SIG-M5 (cell line): ENCODE measurements around the gene FOXO6.

Source experiments
- DNase-seq: peaks from one replicate; lab custom pipeline; 2025; lab: John Stamatoyannopoulos, UW

The FOXO6 gene

DNA sequence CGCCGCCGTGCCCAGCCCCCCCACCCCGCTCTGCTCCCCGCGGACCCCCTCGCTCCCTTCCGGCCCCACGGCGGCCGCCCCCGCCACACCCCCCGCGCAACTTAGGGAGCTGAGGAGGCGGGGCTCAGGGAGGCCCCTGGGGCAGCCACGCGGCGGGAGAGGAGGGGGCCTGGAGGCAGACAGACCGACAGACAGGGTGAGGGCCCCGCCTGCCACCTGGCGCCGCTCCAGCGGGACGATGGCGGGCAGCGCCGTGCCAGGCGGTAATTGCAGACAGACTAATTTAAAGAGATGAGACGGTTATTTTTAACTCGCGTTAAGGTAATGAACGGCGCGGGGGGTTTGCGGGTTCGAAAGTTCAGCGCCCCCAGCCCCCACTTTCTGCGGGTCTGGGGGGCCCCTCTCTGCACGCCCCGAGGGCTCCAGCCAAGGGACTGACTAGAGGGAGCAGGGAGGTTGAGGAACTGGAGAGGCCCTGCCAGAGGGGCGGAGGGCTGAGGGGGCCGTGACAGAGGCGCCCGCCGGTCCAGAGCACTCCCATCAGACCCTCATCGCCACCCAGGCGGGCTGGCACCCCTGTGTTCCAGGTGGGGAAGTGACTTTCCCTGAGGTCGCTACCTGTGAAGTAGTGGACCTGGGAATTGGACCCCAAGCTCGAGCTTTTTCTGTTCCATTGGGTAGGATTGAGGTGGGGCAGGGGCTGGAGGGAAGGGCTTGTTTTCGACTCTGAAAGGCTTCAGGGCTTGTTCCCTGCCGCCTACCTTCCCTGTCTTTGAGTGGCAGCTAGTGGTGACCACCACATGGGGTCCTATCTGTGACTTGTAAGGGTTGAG lies 5.4 kb downstream of the FOXO6 start:
- no peak for DNase-seq

DNA sequence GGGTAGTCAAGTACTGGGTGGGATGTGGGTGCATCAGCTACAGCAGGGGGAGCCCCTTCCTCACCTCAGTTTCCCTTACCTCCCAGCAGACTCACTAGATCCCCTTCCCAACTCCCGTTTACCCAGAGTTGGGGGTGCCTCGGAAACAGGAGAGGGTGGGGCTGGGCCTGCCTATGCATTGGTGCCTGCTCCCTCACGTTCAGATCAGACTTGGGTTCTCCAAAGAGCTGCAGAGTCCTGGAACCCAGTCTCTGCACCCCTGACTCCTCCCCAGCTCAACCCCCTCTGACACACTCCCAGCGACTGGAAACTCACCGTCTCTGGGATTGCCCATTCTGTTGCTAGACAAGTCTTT lies 6.0 kb downstream of the FOXO6 start:
- no peak for DNase-seq

DNA sequence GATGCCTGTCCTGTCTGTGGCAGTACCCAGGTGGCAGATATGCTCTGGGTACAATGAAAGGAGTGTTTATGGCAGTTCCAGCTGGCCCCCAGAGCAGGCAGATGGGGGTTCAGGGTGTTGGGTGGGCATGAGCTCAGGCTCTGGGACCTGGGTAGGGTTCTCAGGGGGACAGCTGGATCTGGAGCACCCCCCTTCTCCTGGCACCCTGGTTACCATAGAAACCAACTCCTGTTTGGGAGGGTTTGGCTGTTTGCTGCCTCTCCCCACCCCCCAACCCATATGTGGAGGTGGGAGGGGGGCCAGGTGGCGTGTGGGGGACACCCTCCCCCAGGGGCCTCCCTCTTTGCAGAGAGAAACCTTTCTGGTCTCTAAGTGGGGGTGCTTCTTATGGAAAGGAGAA lies 7.1 kb downstream of the FOXO6 start:
- no peak for DNase-seq

DNA sequence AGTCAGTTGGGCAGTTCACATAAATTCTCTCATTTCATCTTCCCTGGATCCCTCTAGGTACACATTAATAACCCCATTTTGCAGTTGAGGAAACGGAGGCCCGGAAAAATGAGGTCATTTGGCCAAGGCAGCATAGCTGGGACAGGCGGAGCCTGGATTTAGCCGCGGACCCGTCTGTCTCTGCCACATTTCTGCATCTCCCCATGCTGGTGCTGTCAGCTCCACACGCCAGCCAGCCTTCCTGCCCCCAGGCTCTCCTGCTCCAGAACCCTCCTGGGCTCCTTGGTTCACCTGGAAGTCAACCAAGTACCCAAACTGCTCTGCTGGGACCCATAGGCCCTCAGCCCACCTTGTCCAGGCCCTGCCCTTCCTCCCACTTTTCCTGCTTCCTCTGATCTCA lies 7.6 kb downstream of the FOXO6 start:
- DNase-seq, result no peak

DNA sequence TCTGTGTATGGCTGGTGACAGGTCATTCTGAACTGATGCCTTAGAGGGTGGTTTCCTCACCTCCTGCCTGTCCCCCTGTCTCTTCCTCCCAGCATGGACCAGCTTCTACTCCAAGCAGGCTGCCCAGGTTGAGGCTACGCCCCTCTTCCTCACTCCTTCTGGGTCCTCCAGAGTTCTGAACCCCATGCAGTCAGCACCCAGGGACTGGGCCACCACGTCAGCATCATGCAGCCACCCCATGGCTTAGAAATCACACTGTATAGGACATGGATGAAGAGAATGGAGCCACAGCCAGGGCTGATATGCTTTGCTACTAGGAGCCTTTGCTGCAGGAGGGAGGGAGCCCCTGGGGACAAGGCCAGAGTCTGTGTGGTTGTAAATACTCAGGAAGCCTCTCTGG lies 8.3 kb downstream of the FOXO6 start:
- DNase-seq, result no peak

DNA sequence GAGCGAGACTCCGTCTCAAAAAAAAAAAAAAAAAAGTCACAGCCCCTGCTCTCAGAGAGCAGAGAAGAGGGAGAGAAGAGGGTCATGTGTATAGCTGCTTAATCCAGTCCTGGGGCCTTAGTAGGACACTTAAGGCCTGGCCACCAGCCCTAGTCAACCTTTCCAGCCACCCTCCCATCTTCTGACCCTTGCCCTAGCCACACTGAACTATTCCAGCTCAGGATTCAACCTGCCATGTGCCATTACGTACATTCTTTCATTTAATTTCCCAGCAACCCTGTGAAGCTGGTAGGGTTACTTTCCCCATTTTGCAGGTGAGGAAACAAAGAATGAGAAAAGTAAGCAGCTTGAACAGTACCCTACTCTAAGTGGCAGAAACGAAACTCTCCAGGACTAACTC lies 9.0 kb downstream of the FOXO6 start:
- no peak for DNase-seq

DNA sequence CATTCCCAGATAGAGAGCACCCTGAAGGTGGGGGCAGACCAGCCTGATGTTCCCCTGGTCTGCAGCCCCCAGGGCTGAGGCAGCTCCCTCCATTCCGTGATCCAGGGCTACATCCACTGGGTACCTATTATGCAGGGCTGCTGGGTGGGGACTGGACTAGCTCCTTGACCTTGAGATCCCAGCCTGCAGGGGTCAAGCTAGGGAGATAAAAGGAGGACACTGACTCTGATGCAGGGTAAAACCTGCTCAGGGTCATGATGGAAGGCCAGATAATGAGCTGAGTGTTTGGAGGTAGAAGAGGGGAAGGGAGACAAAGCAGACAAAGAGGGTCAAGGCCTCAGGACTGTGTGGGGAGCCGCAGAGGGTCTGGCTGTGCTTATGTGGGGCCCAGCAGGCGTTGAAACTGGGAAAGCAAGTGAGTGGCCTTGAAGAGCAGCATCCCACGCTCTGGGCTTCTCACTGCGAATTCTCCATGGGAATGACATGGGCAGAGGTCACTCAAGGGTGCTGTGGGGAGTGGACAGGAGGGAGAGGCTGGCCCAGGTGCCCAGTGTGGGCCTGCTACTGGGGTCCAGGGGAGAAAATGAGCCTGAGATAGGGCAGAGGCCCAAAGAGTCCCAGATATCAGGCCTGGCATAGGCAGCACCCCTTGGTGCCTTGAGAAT lies 9.7 kb downstream of the FOXO6 start:
- no peak for DNase-seq

DNA sequence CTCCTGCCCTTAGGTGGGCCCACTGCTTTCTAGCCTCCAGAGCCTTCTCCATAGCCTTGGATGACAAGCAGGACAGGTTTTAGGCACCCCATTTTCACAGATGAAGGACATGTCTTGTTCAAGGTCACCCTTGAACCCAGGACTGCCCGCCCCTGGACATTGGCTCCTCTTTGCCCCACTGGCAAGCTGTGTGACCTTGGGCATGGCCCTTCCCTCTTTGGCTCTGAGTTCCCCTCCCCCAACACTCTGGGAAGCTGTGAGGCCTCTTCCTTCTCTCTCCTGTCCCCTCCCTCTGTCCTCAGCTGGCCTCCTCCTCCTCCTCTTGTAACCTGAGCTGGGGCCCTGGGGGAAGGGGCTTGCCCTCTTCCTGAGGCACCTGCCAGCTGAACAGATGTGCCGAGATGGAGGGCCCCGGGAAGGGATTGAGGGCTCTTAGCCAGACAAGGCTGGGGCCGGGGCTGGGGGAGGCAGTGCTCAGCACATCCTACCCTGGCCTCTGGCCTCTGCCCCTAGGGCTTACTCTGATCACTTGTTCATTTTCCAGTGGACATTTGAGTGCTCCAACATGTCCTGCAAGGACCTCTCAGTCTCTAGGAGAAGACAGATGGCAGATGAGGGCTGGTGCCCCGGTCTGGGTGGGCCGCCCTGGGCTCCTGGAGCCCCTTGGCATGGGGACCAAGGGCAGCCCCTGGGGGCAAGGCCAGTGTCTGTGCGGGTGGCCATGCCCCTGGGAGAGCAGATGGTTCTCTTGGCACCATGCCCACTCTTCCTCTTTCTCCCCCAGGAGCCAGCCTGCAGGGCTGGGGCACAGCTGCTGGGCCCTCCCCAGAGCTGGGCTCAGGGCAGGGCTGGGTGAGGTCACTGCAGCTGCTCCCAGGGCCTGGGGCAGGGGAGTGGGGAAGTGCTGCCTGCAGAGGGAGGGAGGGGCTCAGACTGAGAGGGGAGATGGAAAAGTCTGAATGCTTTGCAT lies 10.7 kb downstream of the FOXO6 start:
- no peak for DNase-seq

DNA sequence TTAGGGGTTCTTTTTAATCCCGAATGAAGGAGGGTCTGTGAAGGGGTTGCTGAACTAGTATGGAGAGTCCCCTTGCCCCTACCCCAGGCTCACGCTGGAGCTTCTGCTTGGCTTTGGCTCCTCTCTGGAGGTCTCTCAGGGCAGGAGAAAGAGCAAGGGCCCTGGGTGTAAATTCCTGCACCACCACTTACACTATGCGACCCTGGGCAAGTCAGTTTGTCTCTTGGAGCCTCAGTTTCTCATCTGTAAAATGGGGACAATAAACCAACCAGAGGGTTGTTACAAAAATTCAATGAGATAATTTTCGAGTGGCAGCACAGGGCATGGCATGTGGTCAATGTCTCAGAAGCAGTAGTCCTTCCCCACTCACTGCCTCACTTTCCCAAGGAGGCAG lies 11.4 kb downstream of the FOXO6 start:
- DNase-seq, result no peak

DNA sequence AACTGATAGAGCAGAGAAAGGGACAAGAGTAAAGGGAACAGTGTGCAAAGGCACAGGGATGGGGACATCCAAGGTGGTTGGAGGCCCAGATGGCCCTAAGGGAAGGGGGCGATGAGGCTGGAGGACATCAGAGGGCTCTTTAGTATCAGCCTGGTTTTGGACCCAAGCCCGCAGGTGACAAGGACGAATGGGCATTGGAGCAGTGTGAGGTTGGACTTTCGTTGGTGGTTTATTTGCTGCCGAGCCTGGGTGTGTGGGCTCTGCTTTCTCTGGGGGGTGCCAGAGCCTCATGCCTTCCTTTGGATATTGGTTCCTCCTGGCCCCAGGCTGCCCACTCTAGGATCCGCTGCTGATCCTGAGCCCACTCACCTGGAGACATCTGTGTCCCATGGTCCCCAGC lies 12.1 kb downstream of the FOXO6 start:
- no peak for DNase-seq

DNA sequence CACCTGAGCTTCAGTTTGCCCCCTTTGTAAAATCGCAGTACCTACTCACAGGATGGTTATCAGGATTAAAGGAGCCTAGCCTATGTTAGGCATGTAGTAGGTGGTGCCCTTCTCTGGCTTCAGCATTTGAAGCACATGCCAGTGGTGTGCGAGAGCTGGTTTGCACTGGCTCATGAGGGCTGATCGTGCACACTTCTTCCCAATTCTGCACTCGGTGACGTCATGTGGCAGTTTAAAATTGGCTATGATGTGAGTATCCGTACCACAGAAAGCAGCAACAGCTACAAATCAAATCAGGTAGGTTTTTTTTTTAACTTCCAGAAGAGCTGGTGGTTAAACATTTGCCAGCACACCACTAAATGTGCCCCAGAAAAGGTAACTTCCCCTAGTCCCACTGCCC lies 13.5 kb downstream of the FOXO6 start:
- no peak for DNase-seq

DNA sequence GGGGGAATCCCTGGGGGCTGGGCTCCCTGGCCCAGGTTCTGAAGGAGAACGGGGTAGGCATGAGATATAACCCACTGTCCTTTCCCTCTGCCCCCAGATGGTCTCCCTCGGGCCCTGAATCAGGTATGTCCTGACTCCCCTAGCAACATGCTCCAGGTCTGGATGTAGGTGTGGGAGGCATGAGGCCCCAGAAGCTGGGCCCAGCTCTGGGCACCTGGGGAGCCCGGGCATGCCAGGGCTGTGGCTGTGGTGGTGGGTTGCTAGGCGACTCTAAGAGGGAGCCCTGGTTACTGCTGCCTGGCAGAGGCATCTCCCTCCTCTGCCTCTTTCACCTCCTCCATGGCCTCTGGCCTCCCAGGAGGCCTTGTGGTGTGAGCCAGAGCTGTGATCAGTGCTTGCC lies 16.2 kb downstream of the FOXO6 start:
- no peak for DNase-seq

DNA sequence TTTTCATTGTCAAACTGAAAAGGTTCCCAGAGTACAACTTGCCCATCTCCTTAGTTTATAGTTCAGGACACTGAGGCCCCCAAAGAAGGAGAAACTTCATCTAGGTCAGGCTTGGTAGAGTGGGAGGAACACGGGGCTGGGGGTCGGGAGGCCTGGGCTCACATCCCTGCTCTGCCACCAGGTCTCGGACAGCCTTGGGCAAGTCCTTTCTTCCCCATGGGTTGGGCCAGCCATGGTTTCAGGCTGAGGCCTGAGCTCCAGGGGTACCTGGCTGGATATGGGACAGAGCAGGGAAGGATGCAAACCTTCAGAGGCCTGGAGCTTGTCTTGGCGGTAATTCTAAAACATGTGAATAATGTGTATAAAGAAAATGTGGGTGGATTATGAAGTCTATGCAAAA lies 17.0 kb downstream of the FOXO6 start:
- DNase-seq, result no peak

DNA sequence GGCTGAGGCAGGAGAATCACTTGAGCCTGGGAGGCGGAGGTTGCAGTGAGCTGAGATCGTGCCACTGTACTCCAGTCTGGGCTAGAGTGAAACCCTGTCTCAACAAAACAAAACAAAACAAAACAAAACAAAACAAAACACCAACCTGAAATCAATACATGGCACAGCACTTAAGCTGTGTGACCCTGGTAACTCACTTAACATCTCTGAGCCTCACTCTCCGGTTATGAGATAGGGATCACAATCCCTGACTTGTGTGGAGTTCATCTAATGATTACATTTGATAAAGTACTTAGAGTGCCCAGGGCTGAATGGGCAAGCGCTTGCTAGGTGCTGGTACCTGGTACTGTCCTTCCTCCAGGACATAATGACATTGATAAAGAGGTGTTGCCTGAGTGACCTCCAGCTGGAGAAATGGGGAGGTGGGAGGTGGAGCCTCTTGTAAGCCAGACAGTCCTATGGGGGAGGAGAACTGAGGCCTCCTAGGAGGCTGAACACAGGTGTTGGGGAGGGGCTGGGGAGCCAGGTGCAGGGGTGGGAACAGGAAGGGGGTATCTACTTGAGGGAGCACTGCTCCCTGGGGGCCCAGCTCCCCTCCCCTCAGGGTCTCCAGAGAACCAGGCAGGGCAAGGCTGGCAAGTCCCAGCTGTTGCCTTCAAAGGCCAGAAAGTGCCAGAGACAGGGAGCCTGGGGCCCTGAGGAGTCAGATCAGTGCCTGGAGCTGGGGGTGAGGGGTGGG lies 17.9 kb downstream of the FOXO6 start:
- no peak for DNase-seq

DNA sequence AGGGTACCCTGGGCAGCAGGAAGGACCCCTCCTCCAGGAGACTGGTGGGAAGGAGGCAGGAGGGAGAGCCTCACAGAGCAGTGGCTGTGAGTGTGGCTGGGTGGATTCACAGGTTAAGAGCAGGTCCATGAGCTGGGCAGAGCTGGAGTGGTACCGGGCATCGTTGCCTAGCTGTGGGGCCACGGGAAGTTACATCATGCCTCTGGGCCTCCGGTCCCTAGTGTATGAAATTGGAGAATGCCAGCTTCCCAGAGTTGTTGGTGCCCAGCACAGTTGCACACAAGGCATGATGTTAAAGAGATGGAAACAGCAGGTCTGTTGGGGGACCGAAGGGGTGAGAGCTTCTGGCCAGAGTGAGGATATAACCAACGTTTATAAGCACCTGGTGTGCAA lies 18.5 kb downstream of the FOXO6 start:
- no peak for DNase-seq

DNA sequence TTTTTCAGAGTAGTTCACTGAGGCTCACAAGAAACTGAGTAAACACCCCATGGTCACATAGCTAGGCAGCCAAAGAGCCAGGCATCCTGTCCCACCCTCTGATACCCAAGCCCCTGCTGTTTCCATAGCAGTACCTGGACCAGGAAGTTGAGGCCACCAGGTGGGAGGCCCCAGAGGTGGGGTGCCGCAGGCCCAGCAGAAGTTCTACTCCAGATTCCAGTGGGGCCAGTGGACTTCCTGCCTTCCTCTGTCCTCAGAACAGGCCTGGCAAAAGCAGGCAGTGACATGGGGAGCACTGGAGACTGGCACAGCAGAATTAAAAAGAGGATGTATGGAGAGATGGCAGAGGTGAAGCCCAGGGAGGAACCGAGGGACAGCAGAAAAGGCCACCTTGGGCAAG lies 19.0 kb downstream of the FOXO6 start:
- no peak for DNase-seq

DNA sequence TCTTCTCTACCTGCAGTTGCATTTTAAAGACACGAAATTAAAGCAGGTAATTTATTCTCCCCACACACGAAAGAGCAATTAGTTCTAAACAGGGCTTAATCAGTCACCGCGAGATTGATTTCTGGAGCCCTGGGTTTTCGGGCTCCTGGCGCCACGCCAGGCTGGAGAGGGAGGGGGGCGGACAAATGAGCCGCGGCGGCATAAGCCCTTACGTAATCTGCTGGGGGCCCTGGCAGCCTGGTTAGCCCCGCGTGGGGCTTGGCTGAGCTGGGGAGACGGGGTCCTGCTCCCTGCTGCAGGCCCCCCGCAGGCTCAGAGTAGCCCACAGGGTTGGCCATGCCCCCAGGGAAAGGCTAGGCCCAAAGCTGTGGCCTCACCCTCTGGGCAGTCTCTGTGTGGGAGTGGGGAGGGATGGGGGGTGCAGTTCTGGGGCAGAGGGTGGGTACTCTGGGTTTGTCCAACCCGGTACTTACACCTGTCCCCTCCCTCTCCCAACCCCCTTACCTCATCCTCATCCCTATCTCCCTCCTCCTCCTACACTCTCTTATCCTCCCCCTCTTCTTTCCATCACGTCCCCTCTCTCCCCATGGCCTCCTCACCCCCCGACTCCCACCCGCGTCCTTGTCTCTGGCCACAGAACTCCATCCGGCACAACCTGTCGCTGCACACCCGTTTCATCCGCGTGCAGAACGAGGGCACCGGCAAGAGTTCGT lies 19.9 kb downstream of the FOXO6 start:
- DNase-seq, result no peak

DNA sequence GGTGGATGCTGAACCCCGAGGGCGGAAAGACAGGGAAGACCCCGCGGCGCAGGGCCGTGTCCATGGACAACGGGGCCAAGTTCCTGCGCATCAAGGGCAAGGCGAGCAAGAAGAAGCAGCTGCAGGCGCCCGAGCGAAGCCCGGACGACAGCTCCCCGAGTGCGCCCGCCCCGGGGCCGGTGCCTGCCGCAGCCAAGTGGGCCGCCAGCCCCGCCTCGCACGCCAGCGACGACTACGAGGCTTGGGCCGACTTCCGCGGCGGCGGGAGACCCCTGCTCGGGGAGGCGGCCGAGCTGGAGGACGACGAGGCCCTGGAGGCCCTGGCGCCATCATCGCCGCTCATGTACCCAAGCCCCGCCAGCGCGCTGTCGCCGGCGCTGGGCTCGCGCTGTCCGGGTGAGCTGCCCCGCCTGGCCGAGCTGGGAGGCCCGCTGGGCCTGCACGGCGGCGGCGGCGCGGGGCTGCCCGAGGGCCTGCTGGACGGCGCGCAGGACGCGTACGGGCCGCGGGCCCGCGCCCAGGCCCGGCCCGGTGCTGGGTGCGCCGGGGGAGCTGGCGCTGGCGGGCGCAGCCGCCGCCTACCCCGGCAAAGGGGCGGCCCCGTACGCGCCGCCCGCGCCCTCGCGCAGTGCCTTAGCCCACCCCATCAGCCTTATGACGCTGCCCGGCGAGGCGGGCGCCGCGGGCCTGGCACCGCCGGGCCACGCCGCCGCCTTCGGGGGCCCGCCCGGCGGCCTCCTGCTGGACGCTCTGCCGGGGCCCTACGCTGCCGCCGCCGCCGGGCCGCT lies 20.7 kb downstream of the FOXO6 start:
- no peak for DNase-seq

DNA sequence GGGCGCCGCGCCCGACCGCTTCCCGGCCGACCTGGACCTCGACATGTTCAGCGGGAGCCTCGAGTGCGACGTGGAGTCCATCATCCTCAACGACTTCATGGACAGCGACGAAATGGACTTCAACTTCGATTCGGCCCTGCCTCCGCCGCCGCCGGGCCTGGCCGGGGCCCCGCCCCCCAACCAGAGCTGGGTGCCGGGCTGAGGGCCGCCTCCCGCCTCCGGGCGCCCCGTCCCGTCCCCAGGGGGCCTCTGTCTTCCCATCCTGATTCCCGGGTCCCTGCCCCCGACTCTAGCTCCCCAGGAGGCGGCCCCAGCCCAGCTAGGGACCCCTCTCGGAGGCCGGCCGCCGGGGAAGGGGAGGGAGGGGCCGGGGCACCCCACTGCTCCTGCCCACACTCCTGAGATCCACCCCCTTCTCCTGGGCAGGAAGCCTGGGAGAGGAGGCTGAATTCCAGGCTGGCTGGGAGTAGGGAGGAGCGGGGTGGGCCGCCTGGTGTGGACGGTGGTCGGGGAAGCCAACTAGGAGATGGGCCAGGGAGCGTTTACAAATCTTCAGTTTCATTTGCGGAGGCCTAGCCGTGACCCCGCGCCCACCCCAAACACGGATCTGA lies 21.4 kb downstream of the FOXO6 start:
- DNase-seq, result no peak
